Upper lobe of left lung (tissue), 4 donors: Measurements from ENCODE around the gene FN3K.

Source experiments
- EP300 ChIP-seq, 4 donors: sonication (generic); formaldehyde crosslinking; IDR thresholded peaks; one replicate each; pipeline ENCODE4 v1.5.1; 2017; ENCODE audit warnings: antibody characterized with exemption in 4 of 4, control low read depth in 2 of 4
- POLR2A ChIP-seq, 4 donors: fragments of 450-650 bp; IDR thresholded peaks; one replicate each; pipeline ENCODE4 v1.5.1; 2016 to 2017; ENCODE audit warnings: antibody characterized with exemption in 4 of 4, mild to moderate bottlenecking in 2 of 4
- POLR2AphosphoS5 ChIP-seq, 2 donors: sonication (generic); formaldehyde crosslinking; IDR thresholded peaks; one replicate each; pipeline ENCODE4 v1.5.1; 2017; ENCODE audit warnings: antibody characterized with exemption in 2 of 2
- TF ChIP-seq, protein P1 (sequence below), 6 experiments: fragments of 450-650 bp in 4 of 6; fragments of 200-600 bp in 2 of 6; sonication (generic) in 2 of 6; IDR thresholded peaks; one replicate each; pipeline ENCODE4 v1.5.1; 2016 to 2019; ENCODE audit warnings: antibody characterized with exemption in 6 of 6

- TF ChIP-seq, protein P1, sequence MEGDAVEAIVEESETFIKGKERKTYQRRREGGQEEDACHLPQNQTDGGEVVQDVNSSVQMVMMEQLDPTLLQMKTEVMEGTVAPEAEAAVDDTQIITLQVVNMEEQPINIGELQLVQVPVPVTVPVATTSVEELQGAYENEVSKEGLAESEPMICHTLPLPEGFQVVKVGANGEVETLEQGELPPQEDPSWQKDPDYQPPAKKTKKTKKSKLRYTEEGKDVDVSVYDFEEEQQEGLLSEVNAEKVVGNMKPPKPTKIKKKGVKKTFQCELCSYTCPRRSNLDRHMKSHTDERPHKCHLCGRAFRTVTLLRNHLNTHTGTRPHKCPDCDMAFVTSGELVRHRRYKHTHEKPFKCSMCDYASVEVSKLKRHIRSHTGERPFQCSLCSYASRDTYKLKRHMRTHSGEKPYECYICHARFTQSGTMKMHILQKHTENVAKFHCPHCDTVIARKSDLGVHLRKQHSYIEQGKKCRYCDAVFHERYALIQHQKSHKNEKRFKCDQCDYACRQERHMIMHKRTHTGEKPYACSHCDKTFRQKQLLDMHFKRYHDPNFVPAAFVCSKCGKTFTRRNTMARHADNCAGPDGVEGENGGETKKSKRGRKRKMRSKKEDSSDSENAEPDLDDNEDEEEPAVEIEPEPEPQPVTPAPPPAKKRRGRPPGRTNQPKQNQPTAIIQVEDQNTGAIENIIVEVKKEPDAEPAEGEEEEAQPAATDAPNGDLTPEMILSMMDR (IDR thresholded peaks at IDR 0.05): no peak
- TF ChIP-seq POLR2A (IDR thresholded peaks at IDR 0.05) (no peak), POLR2AphosphoS5 (IDR thresholded peaks at IDR 0.05) (no peak), EP300 (IDR thresholded peaks at IDR 0.05) (no peak)
These were observed 44.1 kb downstream of the FN3K start for GRCh38 chr17:82779541-82779940.
